ENCODE results near the gene SUFU. TPM values are rescaled to one million over a fixed set of nuclear protein-coding genes. Genes with fewer than 3 reads are reported as not detected.

SUFU gene
- total and polyA plus RNA-seq, 2 donors from 2014 or later = 6.5 to 18.9 TPM

GRCh38 chr10:102603946-102604345 is 100.2 kb downstream of the SUFU start:
- Histone ChIP-seq H3K4me1 (ENCODE audit: control insufficient read depth in 2 of 3, insufficient read depth in 2 of 3, low read depth in 1 of 3, low read length in 3 of 3) (peaks cover 0 to 2% (median 0%) of the 10 kb centered on the region in 3 donors), H3K36me3 (ENCODE audit: control insufficient read depth in 2 of 3, insufficient read depth in 3 of 3, low read length in 3 of 3) (peaks cover 0 to 34% (median 15%) of the 10 kb centered on the region in 3 donors), H3K27me3 (ENCODE audit: control insufficient read depth, insufficient read depth, low read length) (no peaks in the 10 kb centered on the region), H3K4me3 (ENCODE audit: low read length in 3 of 3) (no peak overlapping the region), H3K9me3 (ENCODE audit: control insufficient read depth in 2 of 3, insufficient read depth in 1 of 3, low read length in 3 of 3) (no peaks in the 10 kb centered on the region), H3K27ac (ENCODE audit: low read depth in 2 of 2, low read length in 2 of 2) (no peak overlapping the region), H3K9ac (ENCODE audit: low read length in 3 of 3) (no peak overlapping the region)
- no peak for FAIRE-seq
- DNase-seq = peak in 2 of 5 donors; percentile 48 to 72
- TF ChIP-seq CTCF (IDR thresholded peaks at IDR 0.05; ENCODE audit: borderline replicate concordance, extremely low read depth, insufficient read depth) = no peak
- intact Hi-C loops (cut with DNase I) = no loop called here

- Histone ChIP-seq H3K9ac (ENCODE audit: low read length in 3 of 3) (no peak overlapping the region), H3K4me1 (ENCODE audit: control insufficient read depth in 2 of 3, insufficient read depth in 2 of 3, low read depth in 1 of 3, low read length in 3 of 3) (no peaks in the 10 kb centered on the region), H3K9me3 (ENCODE audit: control insufficient read depth in 2 of 3, insufficient read depth in 1 of 3, low read length in 3 of 3) (no peaks in the 10 kb centered on the region), H3K4me3 (ENCODE audit: low read length in 3 of 3) (no peak overlapping the region), H3K36me3 (ENCODE audit: control insufficient read depth in 2 of 3, insufficient read depth in 3 of 3, low read length in 3 of 3) (peaks cover 0 to 32% (median 15%) of the 10 kb centered on the region in 3 donors), H3K27me3 (ENCODE audit: control insufficient read depth, insufficient read depth, low read length) (no peaks in the 10 kb centered on the region), H3K27ac (ENCODE audit: low read depth in 2 of 2, low read length in 2 of 2) (peak overlapping the region in 1 of 2 donors; percentile 23)
- DNase-seq (no peak), FAIRE-seq (no peak)
- no peak for TF ChIP-seq CTCF (IDR thresholded peaks at IDR 0.05; ENCODE audit: borderline replicate concordance, extremely low read depth, insufficient read depth)
- intact Hi-C loops (cut with DNase I) = no loop called here
These were observed 100.7 kb downstream of the SUFU start for GRCh38 chr10:102604439-102604841.

GRCh38 chr10:102605712-102606111 is 101.9 kb downstream of the SUFU start:
- DNase-seq (no peak), FAIRE-seq (no peak)
- Histone ChIP-seq H3K36me3 (ENCODE audit: control insufficient read depth in 2 of 3, insufficient read depth in 3 of 3, low read length in 3 of 3) (peaks cover 0 to 28% (median 15%) of the 10 kb centered on the region in 3 donors), H3K27me3 (ENCODE audit: control insufficient read depth, insufficient read depth, low read length) (no peaks in the 10 kb centered on the region), H3K27ac (ENCODE audit: low read depth in 2 of 2, low read length in 2 of 2) (no peak overlapping the region), H3K4me1 (ENCODE audit: control insufficient read depth in 2 of 3, insufficient read depth in 2 of 3, low read depth in 1 of 3, low read length in 3 of 3) (peaks cover 0 to 2% (median 0%) of the 10 kb centered on the region in 3 donors), H3K9me3 (ENCODE audit: control insufficient read depth in 2 of 3, insufficient read depth in 1 of 3, low read length in 3 of 3) (no peaks in the 10 kb centered on the region), H3K9ac (ENCODE audit: low read length in 3 of 3) (no peak overlapping the region), H3K4me3 (ENCODE audit: low read length in 3 of 3) (no peak overlapping the region)
- TF ChIP-seq CTCF (IDR thresholded peaks at IDR 0.05; ENCODE audit: borderline replicate concordance, extremely low read depth, insufficient read depth) = no peak
- intact Hi-C loops (cut with DNase I) = no loop called here

- FAIRE-seq (no peak), DNase-seq (no peak)
- Histone ChIP-seq H3K36me3 (ENCODE audit: control insufficient read depth in 2 of 3, insufficient read depth in 3 of 3, low read length in 3 of 3) (peaks cover 0 to 14% (median 7%) of the 10 kb centered on the region in 3 donors), H3K27me3 (ENCODE audit: control insufficient read depth, insufficient read depth, low read length) (no peaks in the 10 kb centered on the region), H3K4me1 (ENCODE audit: control insufficient read depth in 2 of 3, insufficient read depth in 2 of 3, low read depth in 1 of 3, low read length in 3 of 3) (peaks cover 6 to 22% (median 12%) of the 10 kb centered on the region in 3 donors), H3K27ac (ENCODE audit: low read depth in 2 of 2, low read length in 2 of 2) (no peak overlapping the region), H3K4me3 (ENCODE audit: low read length in 3 of 3) (no peak overlapping the region), H3K9me3 (ENCODE audit: control insufficient read depth in 2 of 3, insufficient read depth in 1 of 3, low read length in 3 of 3) (no peaks in the 10 kb centered on the region), H3K9ac (ENCODE audit: low read length in 3 of 3) (no peak overlapping the region)
- no peak for TF ChIP-seq CTCF (IDR thresholded peaks at IDR 0.05; ENCODE audit: borderline replicate concordance, extremely low read depth, insufficient read depth)
- intact Hi-C loops (cut with DNase I) = no loop called here
These were observed 104.7 kb downstream of the SUFU start for GRCh38 chr10:102608487-102608886.
